ENCODE measurements around the gene C2orf74. TPM values are rescaled to one million over a fixed set of nuclear protein-coding genes. Genes with fewer than 3 reads are reported as not detected.

Gene C2orf74
- total RNA-seq, 1 experiment from 2014 or later = 7.7 TPM

- BruUV-seq (replicated peaks) = no TSS peak
- ChIA-PET POLR2A (no interaction called here), CTCF (no interaction called here)
- H3K36me3 ChIP-seq (ENCODE audit: control insufficient read depth, insufficient read depth, low read length) = peaks cover 32% of the 10 kb centered on the region
- TF ChIP-seq TCF7L2 (IDR thresholded peaks at IDR 0.05; ENCODE audit: low read depth, low read length) (no peak), CTCF (IDR thresholded peaks at IDR 0.05) (no peak), REST (IDR thresholded peaks at IDR 0.05; ENCODE audit: insufficient read depth in 1 of 2, low read depth in 2 of 2, low read length in 1 of 2) (no peak), POLR2AphosphoS5 (IDR thresholded peaks at IDR 0.05; ENCODE audit: low read depth, low read length) (no peak)
- H3K27ac ChIP-seq (ENCODE audit: low read length) = no peak overlapping the region
- H3K27me3 ChIP-seq (ENCODE audit: control insufficient read depth, insufficient read depth, low read length) = no peaks in the 10 kb centered on the region
- intact Hi-C loops (cut with micrococcal nuclease; ENCODE audit: unreplicated experiment) (no loop called here), in situ Hi-C loops (cut with HindIII; ENCODE audit: low pct_unique_long_range_greater_than_20kb, low sequenced_read_pairs) (no loop called here)
- H3K9me3 ChIP-seq (ENCODE audit: control insufficient read depth, insufficient read depth, low read depth, low read length) = no peaks in the 10 kb centered on the region
- DNase-seq (ENCODE audit: low read depth, low spot score) = no peak
- no peaks in the 10 kb centered on the region for H3K4me1 ChIP-seq (ENCODE audit: control insufficient read depth, insufficient read depth, low read length)
- no peak for ATAC-seq
- no peak overlapping the region for H3K4me3 ChIP-seq (ENCODE audit: low read depth in 2 of 2, low read length in 2 of 2)
Measured at GRCh38 chr2:61214171-61214570, 52.2 kb downstream of the C2orf74 start.

Other genes starting within 250 kb of the C2orf74 start
- 24.7 TPM for gene PEX13, start 144.5 kb upstream of the C2orf74 start, total RNA-seq (2021; ENCODE audit: unreplicated experiment)
- gene PUS10, start 143.9 kb upstream of the C2orf74 start, total RNA-seq (2021; ENCODE audit: unreplicated experiment) = 5.2 TPM
- 18.8 TPM for gene SANBR, start 96.3 kb upstream of the C2orf74 start, total RNA-seq (2021; ENCODE audit: unreplicated experiment)